H9 (cell line): ENCODE results near the gene ZHX3. TPM values are rescaled to one million over a fixed set of nuclear protein-coding genes. Genes with fewer than 3 reads are reported as not detected.

Source experiments
- DNase-seq: peaks from one replicate; pipeline ENCODE4 v3.0.0-alpha.2; 2017
- H2AFZ ChIP-seq: one replicate; pipeline ENCODE4 v1.6.1; 2013; ENCODE audit warnings: mild to moderate bottlenecking, low read length, control low read depth, moderate library complexity
- H2AK5ac ChIP-seq: 2 replicates; pipeline ENCODE4 v1.6.1; 2013; ENCODE audit warnings: low read length, control low read depth, mixed read lengths; ENCODE audit not compliant: insufficient read length
- H2BK120ac ChIP-seq: one replicate; pipeline ENCODE4 v1.6.1; 2013; ENCODE audit warnings: low read depth, mild to moderate bottlenecking, low read length, control low read depth, inconsistent platforms; ENCODE audit not compliant: poor library complexity, severe bottlenecking
- H2BK12ac ChIP-seq: 2 replicates; pipeline ENCODE4 v1.6.1; 2013; ENCODE audit warnings: low read length, control low read depth, mixed read lengths, low read depth; ENCODE audit not compliant: insufficient read length
- H2BK15ac ChIP-seq: 2 replicates; pipeline ENCODE4 v1.6.1; 2013; ENCODE audit warnings: low read depth, low read length, control low read depth
- H2BK20ac ChIP-seq: one replicate; pipeline ENCODE4 v1.6.1; 2013; ENCODE audit warnings: low read depth, mild to moderate bottlenecking, low read length, control low read depth, inconsistent platforms; ENCODE audit not compliant: poor library complexity, severe bottlenecking
- H2BK5ac ChIP-seq: 2 replicates; pipeline ENCODE4 v1.6.1; 2013; ENCODE audit warnings: low read length, control low read depth, mixed read lengths; ENCODE audit not compliant: insufficient read length
- H3K14ac ChIP-seq: 2 replicates; pipeline ENCODE4 v1.6.1; 2013; ENCODE audit warnings: low read length, control low read depth; ENCODE audit not compliant: insufficient read depth
- H3K18ac ChIP-seq: 2 replicates; pipeline ENCODE4 v1.6.1; 2013; ENCODE audit warnings: low read depth, mild to moderate bottlenecking, mixed read lengths, low read length, control low read depth; ENCODE audit not compliant: insufficient read length
- H3K23ac ChIP-seq: 2 replicates; pipeline ENCODE4 v1.6.1; 2013; ENCODE audit warnings: low read length, control low read depth, mixed read lengths, low read depth; ENCODE audit not compliant: insufficient read length
- H3K23me2 ChIP-seq: 2 replicates; pipeline ENCODE4 v1.6.1; 2013; ENCODE audit warnings: low read depth, mild to moderate bottlenecking, mixed read lengths, low read length, control low read depth; ENCODE audit not compliant: insufficient read length, poor library complexity, severe bottlenecking
- H3K27ac ChIP-seq: 2 replicates; pipeline ENCODE4 v1.5.1; 2013; ENCODE audit warnings: low read length, control low read depth, mixed read lengths, low read depth; ENCODE audit not compliant: insufficient read length
- H3K27me3 ChIP-seq: 2 replicates; pipeline ENCODE4 v1.6.1; 2013; ENCODE audit warnings: low read length, control low read depth, inconsistent platforms; ENCODE audit not compliant: insufficient read depth
- H3K4ac ChIP-seq: 2 replicates; pipeline ENCODE4 v1.6.1; 2013; ENCODE audit warnings: low read depth, mild to moderate bottlenecking, control low read depth, inconsistent platforms, low read length, moderate library complexity
- H3K4me1 ChIP-seq: 2 replicates; pipeline ENCODE4 v1.6.1; 2013; ENCODE audit warnings: low read length, control low read depth, inconsistent platforms; ENCODE audit not compliant: insufficient read depth
- H3K4me2 ChIP-seq: 2 replicates; pipeline ENCODE4 v1.6.1; 2013; ENCODE audit warnings: low read length, control low read depth, mixed read lengths; ENCODE audit not compliant: insufficient read length, insufficient read depth
- H3K56ac ChIP-seq: 2 replicates; pipeline ENCODE4 v1.6.1; 2013; ENCODE audit warnings: low read depth, mild to moderate bottlenecking, mixed read lengths, low read length, control low read depth; ENCODE audit not compliant: insufficient read length
- H3K79me1 ChIP-seq: 2 replicates; pipeline ENCODE4 v1.6.1; 2013; ENCODE audit warnings: low read depth, mild to moderate bottlenecking, moderate library complexity, low read length, control low read depth, inconsistent platforms; ENCODE audit not compliant: insufficient read depth, poor library complexity, severe bottlenecking
- H3K79me2 ChIP-seq: 2 replicates; pipeline ENCODE4 v1.6.1; 2013; ENCODE audit warnings: low read length, control low read depth, inconsistent platforms; ENCODE audit not compliant: insufficient read depth
- H3K9ac ChIP-seq: 2 replicates; pipeline ENCODE4 v1.6.1; 2013; ENCODE audit warnings: low read length, control low read depth, mixed read lengths; ENCODE audit not compliant: insufficient read length; ENCODE audit errors: extremely low read depth
- H3K9me3 ChIP-seq: one replicate; pipeline ENCODE4 v1.6.1; 2013; ENCODE audit warnings: low read depth, low read length, inconsistent platforms; ENCODE audit not compliant: control insufficient read depth
- H3T11ph ChIP-seq: one replicate; pipeline ENCODE4 v1.6.1; 2013; ENCODE audit warnings: mild to moderate bottlenecking, low read length, control low read depth, inconsistent platforms
- H4K20me1 ChIP-seq: one replicate; pipeline ENCODE4 v1.6.1; 2013; ENCODE audit not compliant: control insufficient read depth, insufficient read length, insufficient read depth
- H4K5ac ChIP-seq: 2 replicates; pipeline ENCODE4 v1.6.1; 2013; ENCODE audit warnings: low read depth, mild to moderate bottlenecking, mixed read lengths, low read length, control low read depth; ENCODE audit not compliant: insufficient read length
- H4K8ac ChIP-seq: replicated peaks from 2 replicates; pipeline ENCODE4 v1.6.1; 2013; ENCODE audit warnings: low read length, control low read depth, mixed read lengths, low read depth; ENCODE audit not compliant: insufficient read length
- H4K91ac ChIP-seq: 2 replicates; pipeline ENCODE4 v1.6.1; 2013; ENCODE audit warnings: low read depth, mild to moderate bottlenecking, moderate library complexity, mixed read lengths, low read length, control low read depth; ENCODE audit not compliant: insufficient read length
- H3K27ac Mint-ChIP-seq, 3 experiments: 2 replicates in 2 of 3; 3 replicates in 1 of 3; pipeline ENCODE4 v1.8.0; 2020 to 2021; ENCODE audit warnings: mixed read lengths in 3 of 3, mild to moderate bottlenecking in 1 of 3, moderate library complexity in 1 of 3
- H3K27me3 Mint-ChIP-seq: 2 replicates; pipeline ENCODE4 v1.8.0; 2021; ENCODE audit warnings: low read depth, mild to moderate bottlenecking, moderate library complexity, mixed read lengths
- H3K36me3 Mint-ChIP-seq, 3 experiments: 2 replicates in 2 of 3; 3 replicates in 1 of 3; pipeline ENCODE4 v1.8.0; 2020 to 2021; ENCODE audit warnings: low read depth in 3 of 3, mixed read lengths in 3 of 3; ENCODE audit not compliant: insufficient read depth in 1 of 3
- H3K4me1 Mint-ChIP-seq, 2 experiments: 2 replicates each; pipeline ENCODE4 v1.8.0; 2020; ENCODE audit warnings: mixed read lengths in 2 of 2
- H3K4me3 Mint-ChIP-seq, 2 experiments: 2 replicates in 1 of 2; 3 replicates in 1 of 2; pipeline ENCODE4 v1.8.0; 2020 to 2021; ENCODE audit warnings: mild to moderate bottlenecking in 2 of 2, mixed read lengths in 2 of 2, moderate library complexity in 1 of 2
- H3K9me3 Mint-ChIP-seq, 2 experiments: 2 replicates in 1 of 2; 3 replicates in 1 of 2; pipeline ENCODE4 v1.8.0; 2020; ENCODE audit warnings: mild to moderate bottlenecking in 2 of 2, mixed read lengths in 2 of 2, moderate library complexity in 1 of 2
- CTCF ChIP-seq: fragments of 200-600 bp; sonication (generic); conservative IDR thresholded peaks from 3 replicates; pipeline ENCODE4 v1.8.0; 2021; ENCODE audit warnings: antibody characterized with exemption, mild to moderate bottlenecking
- WGBS: extraction: QIAGEN DNeasy Blood & Tissue Kit; methylation state at CpG from one replicate; pipeline ENCODE4 v1.1.7; 2013; ENCODE audit warnings: missing lambda C conversion rate, low lambda C conversion rate, mixed read lengths; ENCODE audit not compliant: insufficient read length; ENCODE audit errors: extremely low coverage; 5-methylcytosine and 5-hydroxymethylcytosine counted together
- total RNA-seq: library from RNA; stranded (reverse); gene quantifications from 2 replicates; pipeline ENCODE4 v1.2.1, GENCODE V29; 2021

ZHX3 gene
- total RNA-seq, 1 experiment from 2014 or later: 4.4 TPM

DNA sequence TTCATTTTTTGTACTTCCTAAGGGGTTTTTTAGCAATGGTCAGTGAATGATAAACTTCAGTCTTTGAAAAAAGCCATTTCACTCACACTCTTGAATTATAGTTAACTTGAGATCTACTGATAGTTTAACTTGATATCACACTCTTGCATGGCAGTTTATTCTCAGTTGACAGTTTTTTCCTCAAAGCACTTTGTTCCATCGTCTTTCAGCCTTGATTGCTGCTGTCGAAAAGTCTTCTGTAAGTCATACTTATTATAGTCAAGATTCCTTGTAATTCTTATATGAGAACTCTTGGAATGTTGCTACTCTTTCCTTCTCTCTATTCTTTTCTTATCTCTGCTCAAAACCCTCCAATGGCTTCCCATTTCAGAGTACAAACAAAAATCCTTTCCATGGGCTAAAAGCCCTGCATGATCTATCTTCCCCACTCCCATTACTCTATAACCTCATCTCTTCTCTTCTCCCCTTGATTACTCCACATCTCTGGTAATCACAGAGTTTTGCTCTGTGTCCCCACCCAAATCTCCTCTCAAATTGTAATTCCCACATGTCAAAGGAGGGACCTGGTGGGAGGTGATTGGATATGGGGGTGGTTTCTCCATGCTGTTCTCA, 31.2 kb downstream of the ZHX3 start:
- H3K27ac ChIP-seq: no peak overlapping the region
- H3K79me2 ChIP-seq: no peaks in the 10 kb centered on the region
- H4K5ac ChIP-seq: no peak overlapping the region
- no peaks in the 10 kb centered on the region for H3K4me1 ChIP-seq
- H3K4me1 Mint-ChIP-seq: no peaks in the 10 kb centered on the region
- H3K9ac ChIP-seq: no peak overlapping the region
- H3K23ac ChIP-seq: no peak overlapping the region
- no peak overlapping the region for H3T11ph ChIP-seq
- peaks cover 0 to 9% (median 1%) of the 10 kb centered on the region in 3 experiments; a peak in 5 of 7 replicates for H3K36me3 Mint-ChIP-seq
- no peaks in the 10 kb centered on the region for H3K9me3 ChIP-seq
- H3K14ac ChIP-seq: no peak overlapping the region
- H3K27ac Mint-ChIP-seq: no peak overlapping the region
- peaks cover 13 to 16% of the 10 kb centered on the region in 2 experiments for H3K9me3 Mint-ChIP-seq
- no peaks in the 10 kb centered on the region for H4K20me1 ChIP-seq
- H2BK120ac ChIP-seq: no peak overlapping the region
- H3K23me2 ChIP-seq: no peaks in the 10 kb centered on the region
- H2AK5ac ChIP-seq: no peak overlapping the region
- no peak overlapping the region for H3K56ac ChIP-seq
- no peak overlapping the region for H2BK5ac ChIP-seq
- H2BK12ac ChIP-seq: no peak overlapping the region
- no peaks in the 10 kb centered on the region for H3K79me1 ChIP-seq
- no peak for DNase-seq
- H4K8ac ChIP-seq: no peak overlapping the region
- no peak overlapping the region for H2BK15ac ChIP-seq
- no peak overlapping the region for H4K91ac ChIP-seq
- no CpG with 5 or more reads among the region's 2 CpGs for WGBS
- no peak overlapping the region for H3K4me3 Mint-ChIP-seq
- H3K4me2 ChIP-seq: no peak overlapping the region
- H3K27me3 Mint-ChIP-seq: peaks cover 1% of the 10 kb centered on the region; the same call in 1 of the 2 replicates
- no peak overlapping the region for H2AFZ ChIP-seq
- no peaks in the 10 kb centered on the region for H3K27me3 ChIP-seq
- H3K4ac ChIP-seq: no peak overlapping the region
- no peak for TF ChIP-seq CTCF
- no peak overlapping the region for H2BK20ac ChIP-seq
- H3K18ac ChIP-seq: no peak overlapping the region
